HG03135 (cell line): ENCODE measurements around the gene ZMYND10.

Experiments
- ATAC-seq: cut with Tn5 transposase; IDR thresholded peaks from one replicate; pipeline ENCODE4 v1.9.1; 2021; ENCODE audit warnings: mild to moderate bottlenecking, moderate library complexity; ENCODE audit not compliant: unreplicated experiment

ZMYND10 gene

DNA sequence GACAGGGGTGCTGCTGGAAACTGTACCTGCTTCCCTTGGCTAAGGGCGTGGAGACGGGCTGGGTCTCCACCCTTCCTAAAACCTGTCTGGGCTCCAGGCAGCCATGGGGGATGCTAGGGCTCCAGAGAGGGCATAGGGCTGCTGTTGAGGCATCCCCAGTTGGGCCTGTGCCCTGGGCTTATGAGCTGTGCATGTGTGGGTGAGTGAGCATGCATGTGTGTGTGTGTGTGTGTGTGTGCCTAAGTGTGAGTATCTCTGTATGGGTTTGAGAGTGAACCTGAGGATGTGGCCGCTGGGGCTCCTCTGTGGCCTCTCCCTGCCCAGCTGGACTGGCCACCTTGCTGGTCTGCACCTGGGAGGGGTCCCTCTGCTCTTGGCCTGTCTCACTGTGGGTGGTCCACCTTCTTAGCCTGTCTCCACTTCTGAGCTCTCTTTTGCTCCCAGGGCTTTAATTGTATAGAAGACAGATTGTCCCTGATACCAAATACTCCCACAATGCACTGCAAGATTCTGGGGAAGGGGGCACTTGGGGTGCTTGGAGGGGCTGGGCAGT, 25.7 kb upstream of the ZMYND10 start:
- no peak for ATAC-seq

DNA sequence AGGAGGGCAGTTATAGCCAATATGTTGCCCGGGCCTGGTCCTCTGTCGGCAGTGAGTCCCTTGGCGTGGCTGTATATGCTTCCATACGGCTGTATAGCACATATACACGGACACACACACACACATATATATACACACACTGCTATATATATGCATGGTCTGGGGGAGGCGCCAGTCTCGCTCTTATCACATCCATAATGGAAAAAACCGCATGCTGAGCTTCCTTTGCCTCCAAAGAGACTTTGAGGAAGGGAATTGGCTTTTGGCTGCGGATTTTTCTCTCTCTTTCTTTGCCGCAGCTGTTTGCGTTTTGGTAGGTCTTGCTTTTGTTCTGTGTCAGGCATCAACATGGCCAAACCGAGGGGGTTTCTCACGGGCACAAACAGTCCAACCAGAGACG, 25.1 kb upstream of the ZMYND10 start:
- no peak for ATAC-seq

DNA sequence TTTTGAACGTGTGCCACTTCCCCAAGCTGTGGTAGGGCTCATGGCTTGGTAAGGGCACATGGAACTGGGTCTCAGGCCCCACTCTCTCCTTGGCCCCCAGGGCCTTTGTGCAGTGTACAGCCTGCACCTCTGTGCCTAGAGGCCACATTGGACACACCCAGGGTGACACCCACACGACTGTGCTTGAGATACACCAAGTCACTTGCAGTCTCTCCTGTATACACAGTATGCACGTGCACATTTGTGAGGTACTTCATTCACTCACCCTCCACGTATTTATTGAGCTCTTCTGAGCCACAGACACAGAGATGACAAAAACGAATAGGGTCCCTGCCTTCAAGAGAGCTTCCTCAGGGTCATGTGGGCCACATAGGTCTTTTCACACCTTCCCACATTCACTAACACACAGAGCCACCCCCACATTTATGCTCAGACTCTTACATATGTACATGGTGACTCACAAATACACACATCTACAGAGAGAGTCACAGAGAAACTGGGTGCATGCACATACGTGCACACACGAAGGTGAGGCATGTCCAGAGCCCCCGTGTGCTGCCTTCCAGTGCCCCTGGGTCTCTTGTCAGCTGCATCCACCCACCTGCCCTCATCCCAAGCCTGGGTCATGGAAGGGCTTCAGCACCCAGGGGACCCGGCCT, 23.6 kb upstream of the ZMYND10 start:
- ATAC-seq = no peak

DNA sequence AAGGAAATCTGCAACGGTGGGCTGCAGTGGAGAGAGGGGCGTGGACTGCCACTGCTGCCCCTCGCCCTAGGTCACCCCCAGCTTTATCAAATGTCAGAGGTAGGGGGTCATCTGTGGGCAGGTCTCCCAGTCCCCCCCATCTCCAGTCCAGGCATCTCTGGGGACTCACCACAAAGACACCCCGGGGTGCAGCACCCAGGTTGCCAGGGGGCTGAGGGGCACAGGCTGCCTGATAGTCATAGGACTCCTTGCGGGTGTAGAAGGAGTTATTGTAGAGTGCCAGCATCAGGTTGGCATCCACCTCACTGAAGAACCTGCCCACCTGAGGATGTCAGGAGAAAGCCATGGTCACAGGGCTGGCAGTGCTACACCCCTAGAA, 20.3 kb upstream of the ZMYND10 start:
- no peak for ATAC-seq

DNA sequence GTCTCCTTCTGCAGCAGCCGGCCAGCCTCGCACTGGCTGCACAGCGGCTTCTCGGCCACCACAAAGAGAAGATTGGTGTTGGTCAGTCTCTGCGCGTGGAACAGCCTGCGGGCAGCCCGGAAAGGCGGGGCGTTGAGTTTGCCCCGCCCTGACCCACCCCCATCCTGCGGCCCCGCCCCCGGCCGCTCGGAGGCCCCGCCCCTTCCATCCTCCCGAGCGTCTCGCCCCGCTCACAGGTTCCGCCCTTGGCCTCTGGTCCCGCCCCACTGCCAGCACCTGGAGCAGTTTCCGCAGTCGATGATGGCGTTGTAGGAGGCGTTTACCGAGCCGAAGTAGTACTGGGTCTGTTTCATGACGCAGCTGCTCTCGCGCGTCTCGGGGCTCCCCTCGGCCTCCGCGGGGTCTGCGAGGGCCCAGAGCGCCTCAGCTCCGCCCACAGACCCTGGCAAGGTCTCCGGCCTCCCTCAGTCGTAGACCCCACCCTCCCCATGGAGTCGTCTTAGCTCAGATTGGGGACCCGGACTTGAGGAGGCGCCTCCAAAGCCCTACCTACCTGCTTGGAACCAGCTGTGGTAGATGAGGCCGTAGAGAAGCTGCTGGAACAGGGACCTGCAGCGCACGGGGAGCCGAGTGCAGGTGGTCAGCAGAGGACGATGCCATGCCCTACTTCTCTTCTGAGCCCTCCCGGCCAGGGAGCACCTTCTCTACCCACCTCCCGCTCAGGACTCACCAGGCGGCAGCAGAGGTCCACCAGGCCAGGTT, 19.7 kb upstream of the ZMYND10 start:
- peak; percentile 84 for ATAC-seq

DNA sequence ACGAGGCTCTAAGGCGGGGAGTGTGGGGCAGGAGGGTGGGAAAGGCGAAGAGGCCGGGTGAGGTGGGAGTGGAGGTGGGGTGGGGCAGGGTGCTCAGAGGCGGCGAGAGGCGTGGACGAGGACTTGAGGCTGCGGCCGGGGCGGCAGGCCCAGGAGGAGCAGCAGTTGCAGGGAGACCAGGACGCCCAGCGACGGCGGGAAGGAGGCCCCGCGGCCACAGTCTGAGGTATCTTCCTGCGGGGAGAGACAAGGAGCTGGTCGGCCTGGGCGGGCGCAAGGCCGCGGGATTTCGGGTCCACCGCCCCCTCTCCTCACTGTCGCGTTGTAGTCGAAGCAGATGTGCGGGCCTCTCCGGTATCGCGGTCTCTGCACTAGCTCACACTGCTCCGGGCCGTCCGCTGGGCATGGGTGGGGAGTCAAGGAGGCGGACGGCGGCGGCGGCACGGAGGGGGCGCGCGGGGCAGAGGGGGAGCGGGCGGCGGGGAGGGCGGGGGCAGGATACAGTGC, 19.1 kb upstream of the ZMYND10 start:
- ATAC-seq = no peak

DNA sequence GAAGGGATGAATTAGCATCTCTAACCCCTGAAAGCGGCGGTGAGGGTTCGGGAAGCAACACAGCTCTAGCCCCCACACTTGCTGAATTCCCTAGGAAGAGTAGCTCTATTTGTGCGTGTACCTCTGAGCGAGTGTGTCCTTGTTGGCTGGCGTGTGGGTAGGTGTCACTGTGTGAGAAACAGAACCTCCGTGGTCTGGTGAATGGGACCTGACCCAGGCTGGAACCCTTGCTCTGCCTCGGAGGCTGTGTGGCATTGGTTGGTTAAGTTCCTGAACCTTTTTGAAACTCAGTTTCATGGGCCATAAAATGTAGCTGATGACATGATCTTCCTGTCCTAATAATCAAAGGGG, 14.2 kb upstream of the ZMYND10 start:
- ATAC-seq = no peak

DNA sequence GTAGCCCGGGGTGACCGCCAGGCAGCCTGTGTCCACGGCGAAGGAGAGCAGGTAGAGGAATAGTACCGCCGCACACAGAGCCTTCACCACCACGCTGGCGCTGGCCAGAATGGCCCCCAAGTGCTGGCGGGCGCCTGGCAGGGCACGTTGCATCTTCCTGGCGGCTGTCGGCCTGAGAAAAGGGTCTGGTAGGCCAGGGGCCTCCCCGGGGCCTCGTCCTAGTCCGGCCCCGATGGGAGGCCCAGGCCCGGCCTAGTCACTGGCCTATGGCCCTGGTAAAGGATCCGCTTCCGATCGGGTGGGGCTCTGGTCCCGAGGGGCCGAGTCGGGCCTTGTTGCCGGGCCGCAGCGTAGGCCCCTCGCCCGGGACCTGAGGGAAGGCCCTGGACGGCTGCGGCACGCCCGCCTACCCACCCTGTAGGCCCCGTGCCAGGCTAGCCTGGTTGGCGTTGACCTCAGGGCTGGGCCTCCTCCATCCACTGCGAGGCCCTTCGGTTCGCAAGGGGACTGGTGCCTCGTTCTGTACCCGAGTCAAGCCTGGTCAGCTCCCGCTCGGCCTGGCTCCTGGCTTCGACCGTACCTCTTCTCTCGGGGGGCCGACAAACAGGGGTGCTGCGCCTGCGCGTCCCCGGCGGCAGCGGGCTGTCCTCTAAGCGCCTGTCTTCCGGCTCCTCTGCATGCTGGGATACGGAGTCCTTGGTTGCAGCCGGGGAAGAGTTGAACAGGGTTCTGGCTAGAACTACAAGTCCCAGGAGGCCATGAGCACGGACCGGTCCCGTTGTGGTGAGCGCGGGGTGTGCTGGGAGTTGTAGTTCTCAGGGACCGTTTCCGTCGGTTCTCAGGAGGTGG, 13.6 kb upstream of the ZMYND10 start, which contains the start of gene TMEM115:
Gene TMEM115 (minus strand): TSS at position 611 of the 849 bp plus-strand sequence. CDS start 458 bp downstream, at position 153.
- peak; percentile 98 for ATAC-seq

DNA sequence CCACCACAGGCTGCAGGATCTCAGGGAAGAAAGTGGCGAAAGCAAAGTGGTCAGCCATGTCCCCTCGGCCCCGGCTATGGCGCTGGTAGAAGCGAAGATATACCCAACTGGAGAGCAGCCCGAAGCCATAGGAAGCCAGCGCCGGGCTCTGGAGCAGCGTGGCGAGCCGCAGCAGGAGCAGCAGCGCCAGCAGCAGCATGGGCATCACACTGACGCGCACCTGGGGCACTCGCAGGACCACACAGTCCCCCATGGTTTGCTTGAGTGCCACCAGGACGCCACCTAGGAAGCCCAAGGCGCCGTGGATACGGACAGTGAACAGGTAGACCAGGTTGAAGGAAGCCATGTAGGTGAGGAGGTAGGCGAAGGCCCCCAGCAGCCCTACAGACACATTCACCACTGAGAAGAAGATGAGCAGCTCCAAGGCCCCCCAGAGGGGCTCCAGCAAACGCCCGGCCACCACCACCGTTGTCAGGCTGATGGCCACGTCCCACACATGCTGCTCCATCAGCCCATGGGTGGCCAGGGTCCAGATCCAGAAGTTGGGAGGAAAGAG, 12.9 kb upstream of the ZMYND10 start:
- no peak for ATAC-seq

DNA sequence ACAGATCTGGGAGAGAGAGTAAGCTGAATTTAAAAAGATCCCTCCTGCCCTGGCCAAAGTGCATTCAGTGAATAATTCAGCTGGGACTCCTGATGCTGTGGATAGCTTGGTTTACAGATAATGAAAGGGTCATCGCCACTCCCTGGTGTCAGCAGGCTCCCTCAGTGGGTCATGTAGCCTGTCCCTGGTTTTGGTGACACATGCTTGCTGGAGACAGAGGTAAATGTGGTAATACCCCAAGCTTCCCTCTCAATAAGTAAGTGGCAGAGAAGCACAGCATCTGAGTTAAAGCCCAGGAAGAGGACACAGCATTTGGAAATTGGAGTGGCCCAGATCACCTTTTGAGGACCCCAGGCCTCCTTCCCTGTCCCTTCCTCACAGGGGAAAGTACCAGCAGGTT, 11.9 kb upstream of the ZMYND10 start:
- no peak for ATAC-seq

DNA sequence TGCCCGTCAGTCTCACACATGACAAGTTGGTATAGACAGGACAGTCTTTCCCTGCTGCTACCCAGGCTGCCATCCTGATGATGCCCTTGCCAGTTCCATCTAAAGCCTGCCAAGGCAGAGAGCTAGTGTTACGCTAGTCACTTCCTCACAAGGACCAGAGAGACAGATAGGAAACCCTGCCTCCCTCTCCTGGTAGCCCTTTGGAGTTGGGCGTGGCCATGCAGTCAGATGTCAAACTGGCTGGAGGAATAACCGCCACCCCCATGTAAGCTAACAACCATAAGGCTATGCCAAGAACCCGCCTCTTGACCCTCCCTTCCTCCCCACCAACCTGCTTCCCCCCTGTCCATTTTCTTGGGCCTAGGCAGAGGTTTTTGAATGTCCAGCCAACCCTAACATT, 11.0 kb upstream of the ZMYND10 start:
- ATAC-seq = no peak

DNA sequence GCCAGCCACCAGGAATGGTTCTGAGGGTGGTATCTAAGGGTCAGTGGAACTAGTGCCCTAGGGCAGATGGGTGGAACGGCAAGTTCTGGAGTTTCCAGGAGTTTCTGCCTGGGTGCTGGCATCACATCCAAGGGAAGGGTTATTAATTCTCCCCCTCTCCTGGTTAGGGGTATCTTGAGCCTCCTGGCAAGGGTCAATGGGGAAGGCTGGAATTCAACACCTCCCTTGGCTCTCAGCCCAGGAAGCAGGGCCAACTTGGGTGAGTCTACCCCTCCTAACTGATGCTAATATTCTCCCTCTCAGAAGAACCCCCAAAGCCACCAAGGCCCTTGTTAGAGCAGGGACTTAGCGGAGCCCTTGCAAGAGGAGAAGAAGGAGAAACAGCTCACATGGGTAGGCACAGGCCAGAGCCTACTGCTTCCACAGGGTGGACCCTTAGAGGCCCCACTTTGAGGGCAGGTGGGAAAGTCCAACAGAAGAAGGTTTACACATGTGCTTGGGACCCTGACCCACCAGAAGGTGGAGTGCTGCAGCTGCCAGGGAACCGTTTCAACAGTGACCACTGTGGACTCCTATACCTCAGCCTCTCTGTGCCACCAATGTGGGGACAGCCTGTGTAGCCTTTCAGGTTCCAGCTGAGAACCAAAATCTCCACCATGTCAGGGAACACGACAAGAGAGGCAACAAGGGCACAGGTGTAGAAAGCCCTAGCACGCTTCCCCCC, 10.5 kb upstream of the ZMYND10 start:
- no peak for ATAC-seq

DNA sequence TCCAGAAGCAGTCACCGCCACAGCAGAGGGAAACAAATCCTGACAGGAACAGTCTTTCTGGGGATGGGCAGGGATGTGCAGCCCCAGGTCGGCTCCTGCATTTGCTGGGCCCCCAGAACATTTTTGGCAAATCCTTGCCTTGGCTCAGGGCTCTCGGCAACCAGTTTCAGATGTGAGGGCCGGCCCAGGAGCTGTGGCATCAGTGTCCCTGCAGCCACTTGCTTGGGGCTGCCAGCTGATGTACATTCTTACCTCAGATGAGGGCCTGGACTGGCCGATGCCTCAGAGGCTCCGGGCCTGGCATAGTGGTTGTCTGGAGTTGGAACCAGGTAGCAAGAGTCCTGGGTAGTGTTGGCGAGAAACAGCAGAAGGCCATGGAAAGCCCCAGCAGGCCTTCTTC, 9.3 kb upstream of the ZMYND10 start:
- ATAC-seq = no peak

DNA sequence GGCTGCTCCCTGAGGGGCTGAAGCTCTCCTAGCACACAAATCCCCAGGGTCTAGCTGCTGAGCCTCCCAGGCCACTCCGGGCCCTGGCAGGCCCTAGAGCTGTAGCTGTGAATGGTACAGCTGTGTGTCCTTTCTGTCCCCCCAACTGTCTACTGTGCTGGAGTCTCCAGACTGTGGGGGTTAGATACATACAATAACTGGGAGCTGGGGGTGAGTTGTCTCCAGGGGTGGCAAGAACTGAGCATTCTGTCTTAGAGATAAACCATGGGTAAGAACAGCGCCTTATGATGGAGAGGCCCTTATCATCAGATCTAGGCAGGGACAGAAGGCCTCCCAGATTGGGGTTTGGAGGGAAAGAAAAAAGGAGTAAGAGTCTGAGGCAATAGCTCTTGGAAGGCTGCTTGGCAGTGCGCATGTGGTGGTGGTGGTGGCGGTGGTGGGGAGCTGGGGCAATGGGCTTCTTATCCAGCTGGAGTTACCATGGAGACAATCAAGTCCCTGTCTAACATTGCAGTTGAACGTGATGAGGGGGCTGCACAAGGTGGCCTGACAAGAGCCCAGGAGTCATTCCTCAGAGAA, 8.7 kb upstream of the ZMYND10 start:
- no peak for ATAC-seq

DNA sequence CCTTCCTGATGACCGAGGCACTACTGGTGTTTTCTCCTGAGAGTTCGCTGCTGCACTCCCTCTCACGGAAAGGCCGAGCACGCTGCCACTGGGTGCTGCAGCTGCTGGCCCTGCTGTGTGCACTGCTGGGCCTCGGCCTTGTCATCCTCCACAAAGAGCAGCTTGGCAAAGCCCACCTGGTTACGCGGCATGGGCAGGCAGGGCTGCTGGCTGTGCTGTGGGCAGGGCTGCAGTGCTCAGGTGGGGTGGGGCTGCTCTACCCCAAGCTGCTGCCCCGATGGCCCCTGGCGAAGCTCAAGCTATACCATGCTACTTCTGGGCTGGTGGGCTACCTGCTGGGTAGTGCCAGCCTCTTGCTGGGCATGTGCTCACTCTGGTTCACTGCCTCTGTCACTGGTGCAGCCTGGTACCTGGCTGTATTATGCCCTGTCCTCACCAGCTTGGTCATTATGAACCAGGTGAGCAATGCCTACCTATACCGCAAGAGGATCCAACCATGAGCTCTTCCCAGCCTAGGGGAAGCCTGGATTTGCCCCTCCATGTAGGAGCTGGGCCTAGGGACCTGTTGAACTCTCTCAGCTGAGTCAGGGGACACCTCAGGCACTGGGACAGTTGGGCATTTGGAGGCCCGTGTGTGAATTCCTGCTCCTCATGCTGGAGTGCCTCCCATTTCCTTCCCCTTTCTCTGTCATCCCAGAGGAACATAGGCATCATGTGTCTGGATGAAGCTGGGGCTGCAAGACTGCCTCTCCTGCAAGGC, 7.9 kb upstream of the ZMYND10 start:
- no peak for ATAC-seq

DNA sequence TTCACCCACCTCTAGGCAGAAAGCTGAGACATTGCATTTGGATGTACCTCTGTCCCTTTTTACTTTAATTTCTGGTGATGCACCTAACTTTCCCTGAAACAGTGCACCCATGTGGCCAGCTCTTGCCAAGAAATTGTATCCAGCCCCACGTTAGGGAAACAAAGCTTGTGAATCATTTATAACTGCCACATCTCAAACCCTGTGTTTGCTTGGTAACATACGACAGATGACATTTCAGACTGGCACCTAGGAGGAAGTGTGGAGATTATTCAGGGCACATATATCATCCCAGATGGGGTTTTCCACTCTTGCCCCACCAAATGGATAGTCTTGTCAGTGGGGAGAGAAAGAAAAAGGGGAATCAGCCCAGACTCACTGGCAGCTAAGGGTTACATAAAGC, 7.2 kb upstream of the ZMYND10 start:
- no peak for ATAC-seq

DNA sequence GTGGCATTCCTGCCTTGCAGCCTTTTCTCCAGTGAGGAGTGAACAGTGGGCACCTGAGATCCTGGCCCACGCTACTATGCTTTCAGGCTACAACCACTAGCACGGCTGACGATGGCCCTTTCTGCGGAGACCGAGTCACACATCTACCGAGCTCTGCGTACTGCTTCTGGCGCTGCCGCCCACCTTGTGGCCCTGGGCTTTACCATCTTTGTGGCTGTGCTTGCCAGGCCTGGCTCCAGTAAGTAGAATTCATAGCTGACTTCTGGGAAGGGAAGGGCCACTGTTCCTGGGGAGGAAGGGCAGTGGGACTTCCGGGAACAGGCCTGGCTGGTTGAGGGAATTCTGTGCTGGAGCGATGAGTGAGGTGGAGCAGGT, 5.8 kb upstream of the ZMYND10 start:
- ATAC-seq = no peak

DNA sequence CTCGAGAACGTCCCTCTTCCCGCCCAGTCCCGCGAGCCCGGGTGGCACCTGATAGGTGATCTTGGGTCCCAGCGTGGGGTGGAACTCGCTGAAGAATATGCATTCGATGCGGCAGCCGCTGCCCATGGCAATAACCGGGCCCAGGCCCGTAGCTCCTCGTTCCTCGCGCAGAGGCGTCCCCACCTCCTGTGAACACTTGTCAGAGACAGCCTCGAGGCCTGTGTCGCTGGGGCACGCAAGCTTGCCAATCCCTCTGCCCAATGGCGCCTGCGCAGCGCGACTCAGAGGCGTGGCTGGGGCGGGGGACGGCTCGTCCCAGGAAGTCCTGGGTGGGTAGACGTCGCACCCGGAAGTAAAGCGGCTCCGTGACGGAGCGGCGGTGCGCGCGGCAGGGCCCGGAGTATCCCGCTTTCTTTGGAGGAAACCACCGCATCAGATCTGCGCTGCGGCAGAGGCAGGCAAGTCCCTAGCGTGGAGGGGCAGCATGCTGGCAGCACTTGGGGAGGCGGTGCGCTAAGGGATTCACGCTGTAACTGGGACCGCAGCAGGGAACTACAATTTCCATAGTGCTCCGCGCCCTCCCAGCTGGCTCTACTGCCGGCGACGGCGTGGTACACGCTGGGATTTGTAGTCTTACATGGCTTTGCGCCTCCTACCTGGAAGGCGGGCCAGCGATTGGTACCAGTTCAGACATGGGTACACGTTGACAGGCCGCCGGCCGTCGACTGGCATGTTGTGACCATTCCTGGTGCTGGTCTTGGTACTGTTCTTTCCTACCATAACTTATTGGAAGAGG, 5.2 kb upstream of the ZMYND10 start, which contains the start of the genes CYB561D2 and NPRL2:
Gene CYB561D2 (plus strand): TSS at position 336 of the 796 bp plus-strand sequence. CDS start 572 bp downstream, outside the sequence.
Gene NPRL2 (minus strand): TSS at position 249 of the 796 bp plus-strand sequence. CDS start 123 bp downstream, at position 126.
- peak; percentile 78 for ATAC-seq
